Activated naive CD4-positive, alpha-beta T cell treated with anti-CD3 and anti-CD28 coated beads, Interleukin-2, amount 10 ng/mL, durations not matched to agents 7 days and 5 days (primary cell): ENCODE results near the gene SLC6A2.
A peak's percentile ranks its signal among the peaks of the same experiment; 100 is the strongest.
"Not testable (repeated sequence)": the region's sequence is repeated elsewhere in the genome, so short reads cannot be mapped to it uniquely, and the experiment has no call there.

Experiments
- CTCF ChIA-PET: fragments of 350-600 bp; sonication (Branson Sonifier 250); formaldehyde crosslinking; loops from one replicate; lab custom pipeline; 2021; ENCODE audit warnings: antibody characterized with exemption; lab: Charles Lee
- DNase-seq: peaks from one replicate; pipeline ENCODE4 v3.0.0-alpha.2; 2020
- H3K27ac Mint-ChIP-seq: one replicate; pipeline ENCODE4 v1.8.0; 2021; ENCODE audit warnings: mild to moderate bottlenecking, moderate library complexity, mixed read lengths
- H3K27me3 Mint-ChIP-seq: one replicate; pipeline ENCODE4 v1.8.0; 2021; ENCODE audit warnings: mild to moderate bottlenecking, mixed read lengths
- H3K36me3 Mint-ChIP-seq: one replicate; pipeline ENCODE4 v1.8.0; 2021; ENCODE audit warnings: mixed read lengths
- H3K4me1 Mint-ChIP-seq: one replicate; pipeline ENCODE4 v1.8.0; 2021; ENCODE audit warnings: mixed read lengths
- H3K4me3 Mint-ChIP-seq: one replicate; pipeline ENCODE4 v1.8.0; 2021; ENCODE audit warnings: mild to moderate bottlenecking, moderate library complexity, mixed read lengths
- H3K9me3 Mint-ChIP-seq: one replicate; pipeline ENCODE4 v1.8.0; 2021; ENCODE audit warnings: mixed read lengths

The SLC6A2 gene

GRCh38 chr16:55730115-55730514, 74.3 kb downstream of the SLC6A2 start:
- Mint-ChIP-seq H3K27ac (no peak overlapping the region), H3K36me3 (no peaks in the 10 kb centered on the region), H3K27me3 (no peaks in the 10 kb centered on the region), H3K9me3 (no peaks in the 10 kb centered on the region), H3K4me3 (no peak overlapping the region), H3K4me1 (no peaks in the 10 kb centered on the region)
- DNase-seq: no peak
- CTCF ChIA-PET: no interaction called here

- no peak for DNase-seq
- Mint-ChIP-seq H3K4me3 (no peak overlapping the region), H3K4me1 (no peaks in the 10 kb centered on the region), H3K36me3 (no peaks in the 10 kb centered on the region), H3K27me3 (no peaks in the 10 kb centered on the region), H3K9me3 (no peaks in the 10 kb centered on the region), H3K27ac (no peak overlapping the region)
- CTCF ChIA-PET: no interaction called here
Measured at GRCh38 chr16:55732496-55732895, 76.7 kb downstream of the SLC6A2 start.

- H3K4me1 Mint-ChIP-seq: no peaks in the 10 kb centered on the region
- H3K4me3 Mint-ChIP-seq: no peak overlapping the region
- DNase-seq: no peak
- CTCF ChIA-PET: no interaction called here
- H3K36me3 Mint-ChIP-seq: no peaks in the 10 kb centered on the region
- H3K27me3 Mint-ChIP-seq: peaks cover 3% of the 10 kb centered on the region
- H3K27ac Mint-ChIP-seq: no peak overlapping the region
- no peaks in the 10 kb centered on the region for H3K9me3 Mint-ChIP-seq
Measured at GRCh38 chr16:55734665-55735064, 78.9 kb downstream of the SLC6A2 start.

GRCh38 chr16:55735120-55735781, 79.5 kb downstream of the SLC6A2 start:
- Mint-ChIP-seq H3K27ac (no peak overlapping the region), H3K9me3 (no peaks in the 10 kb centered on the region), H3K4me1 (no peaks in the 10 kb centered on the region), H3K4me3 (no peak overlapping the region), H3K27me3 (peaks cover 3% of the 10 kb centered on the region), H3K36me3 (no peaks in the 10 kb centered on the region)
- CTCF ChIA-PET: no interaction called here
- no peak for DNase-seq

- CTCF ChIA-PET: no interaction called here
- no peak overlapping the region for H3K27ac Mint-ChIP-seq
- H3K4me1 Mint-ChIP-seq: no peaks in the 10 kb centered on the region
- H3K9me3 Mint-ChIP-seq: no peaks in the 10 kb centered on the region
- H3K4me3 Mint-ChIP-seq: no peak overlapping the region
- DNase-seq: no peak
- no peaks in the 10 kb centered on the region for H3K36me3 Mint-ChIP-seq
- H3K27me3 Mint-ChIP-seq: peaks cover 3% of the 10 kb centered on the region
Measured at GRCh38 chr16:55736671-55737070, 80.9 kb downstream of the SLC6A2 start.

- H3K27me3 Mint-ChIP-seq: peaks cover 3% of the 10 kb centered on the region
- H3K9me3 Mint-ChIP-seq: no peaks in the 10 kb centered on the region
- DNase-seq: no peak
- CTCF ChIA-PET: no interaction called here
- no peak overlapping the region for H3K4me3 Mint-ChIP-seq
- no peaks in the 10 kb centered on the region for H3K4me1 Mint-ChIP-seq
- H3K27ac Mint-ChIP-seq: no peak overlapping the region
- H3K36me3 Mint-ChIP-seq: no peaks in the 10 kb centered on the region
Measured at GRCh38 chr16:55737318-55737717, 81.5 kb downstream of the SLC6A2 start.

- no peak for DNase-seq
- CTCF ChIA-PET: no interaction called here
- H3K27me3 Mint-ChIP-seq: peaks cover 3% of the 10 kb centered on the region
Measured at GRCh38 chr16:55737966-55738365, 82.2 kb downstream of the SLC6A2 start.

GRCh38 chr16:55746081-55746480, 90.3 kb downstream of the SLC6A2 start:
- no peak overlapping the region for H3K27ac Mint-ChIP-seq
- CTCF ChIA-PET: no interaction called here
- no peak overlapping the region for H3K4me3 Mint-ChIP-seq
- no peak for DNase-seq
- peaks cover 5% of the 10 kb centered on the region for H3K9me3 Mint-ChIP-seq
- H3K36me3 Mint-ChIP-seq: no peaks in the 10 kb centered on the region
- H3K27me3 Mint-ChIP-seq: peaks cover 5% of the 10 kb centered on the region
- no peaks in the 10 kb centered on the region for H3K4me1 Mint-ChIP-seq

More at GRCh38 chr16:55737966-55738365, 82.2 kb downstream of the SLC6A2 start:
- no peaks in the 10 kb centered on the region for H3K4me1 Mint-ChIP-seq
- H3K36me3 Mint-ChIP-seq: no peaks in the 10 kb centered on the region
- H3K9me3 Mint-ChIP-seq: no peaks in the 10 kb centered on the region
- H3K27ac Mint-ChIP-seq: no peak overlapping the region
- no peak overlapping the region for H3K4me3 Mint-ChIP-seq

- CTCF ChIA-PET: no interaction called here
- no peak for DNase-seq
- peaks cover 5% of the 10 kb centered on the region for H3K36me3 Mint-ChIP-seq
- no peak overlapping the region for H3K27ac Mint-ChIP-seq
- H3K4me1 Mint-ChIP-seq: peaks cover 6% of the 10 kb centered on the region
- peaks cover 18% of the 10 kb centered on the region for H3K9me3 Mint-ChIP-seq
- H3K27me3 Mint-ChIP-seq: peaks cover 5% of the 10 kb centered on the region
- H3K4me3 Mint-ChIP-seq: no peak overlapping the region
Measured at GRCh38 chr16:55747785-55748184, 92.0 kb downstream of the SLC6A2 start.

GRCh38 chr16:55752465-55753144, 96.8 kb downstream of the SLC6A2 start:
- Mint-ChIP-seq H3K27ac (peak overlapping the region; percentile 84), H3K4me1 (peaks cover 21% of the 10 kb centered on the region), H3K9me3 (peaks cover 34% of the 10 kb centered on the region)
- H3K4me3 Mint-ChIP-seq, H3K27me3 Mint-ChIP-seq, CTCF ChIA-PET, H3K36me3 Mint-ChIP-seq, DNase-seq: not testable (repeated sequence)

GRCh38 chr16:55753145-55753631, 97.4 kb downstream of the SLC6A2 start:
- CTCF ChIA-PET, H3K4me3 Mint-ChIP-seq, H3K36me3 Mint-ChIP-seq, DNase-seq, H3K27me3 Mint-ChIP-seq: not testable (repeated sequence)
- peaks cover 21% of the 10 kb centered on the region for H3K4me1 Mint-ChIP-seq
- peaks cover 34% of the 10 kb centered on the region for H3K9me3 Mint-ChIP-seq
- peak overlapping the region; percentile 84 for H3K27ac Mint-ChIP-seq
